ENCODE data around the gene TBK1. TPM values are rescaled to one million over a fixed set of nuclear protein-coding genes. Genes with fewer than 3 reads are reported as not detected.

TBK1 gene
- polyA plus RNA-seq, 1 donor from 2014 or later, result 19.7 TPM

DNA sequence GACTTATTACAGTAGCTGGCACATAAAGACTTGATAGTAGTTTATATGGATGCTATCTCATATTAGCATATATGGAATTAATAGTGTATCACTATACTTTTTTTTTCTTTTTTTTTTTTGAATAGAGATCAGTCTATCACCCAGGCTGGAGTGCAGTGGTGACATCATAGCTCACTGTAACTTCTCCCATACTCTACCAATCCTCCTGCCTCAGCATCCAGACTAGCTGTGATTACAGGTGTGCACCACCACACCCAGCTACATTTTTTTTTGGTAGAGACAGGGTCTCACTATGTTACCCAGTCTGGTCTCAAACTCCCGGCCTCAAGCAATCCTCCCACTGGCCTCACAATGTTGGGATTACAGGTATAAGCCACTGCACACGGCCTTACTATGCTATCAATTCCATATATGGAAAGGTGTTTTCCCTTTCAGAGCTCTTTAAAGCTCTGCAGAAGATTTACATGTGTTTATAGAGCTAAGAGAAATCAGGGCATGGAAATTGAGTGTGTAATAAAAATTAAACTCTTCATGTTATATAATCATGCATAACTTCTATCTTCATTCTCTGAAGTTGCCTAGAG is 1.8 kb upstream of the TBK1 start:
- Histone ChIP-seq H3K27ac (ENCODE audit: low read length) (no peak overlapping the region), H3K9ac (ENCODE audit: low read length) (no peak overlapping the region), H3K27me3 (ENCODE audit: insufficient read depth, low read depth, low read length) (no peaks in the 10 kb centered on the region), H3K4me2 (ENCODE audit: low read length) (no peak overlapping the region), H3F3A (ENCODE audit: insufficient read depth, low read length, poor library complexity, severe bottlenecking) (no peaks in the 10 kb centered on the region), H4K20me1 (ENCODE audit: insufficient read depth) (no peaks in the 10 kb centered on the region), H3K79me2 (replicated peaks; ENCODE audit: insufficient read depth, low read length) (peaks cover 22% of the 10 kb centered on the region), H3K4me3 (ENCODE audit: low read length) (no peak overlapping the region), H3K9me3 (ENCODE audit: low read length) (no peaks in the 10 kb centered on the region), H3K36me3 (ENCODE audit: insufficient read depth, low read length) (no peaks in the 10 kb centered on the region), H3K9me2 (ENCODE audit: insufficient read depth, low read length) (no peaks in the 10 kb centered on the region), H2AFZ (ENCODE audit: low read depth, low read length) (no peak overlapping the region)
- TF ChIP-seq SMC3 (conservative IDR thresholded peaks at IDR 0.05; ENCODE audit: poor library complexity) (no peak), POLR2AphosphoS5 (IDR thresholded peaks at IDR 0.05) (no peak)
- TF ChIP-seq, protein P1, sequence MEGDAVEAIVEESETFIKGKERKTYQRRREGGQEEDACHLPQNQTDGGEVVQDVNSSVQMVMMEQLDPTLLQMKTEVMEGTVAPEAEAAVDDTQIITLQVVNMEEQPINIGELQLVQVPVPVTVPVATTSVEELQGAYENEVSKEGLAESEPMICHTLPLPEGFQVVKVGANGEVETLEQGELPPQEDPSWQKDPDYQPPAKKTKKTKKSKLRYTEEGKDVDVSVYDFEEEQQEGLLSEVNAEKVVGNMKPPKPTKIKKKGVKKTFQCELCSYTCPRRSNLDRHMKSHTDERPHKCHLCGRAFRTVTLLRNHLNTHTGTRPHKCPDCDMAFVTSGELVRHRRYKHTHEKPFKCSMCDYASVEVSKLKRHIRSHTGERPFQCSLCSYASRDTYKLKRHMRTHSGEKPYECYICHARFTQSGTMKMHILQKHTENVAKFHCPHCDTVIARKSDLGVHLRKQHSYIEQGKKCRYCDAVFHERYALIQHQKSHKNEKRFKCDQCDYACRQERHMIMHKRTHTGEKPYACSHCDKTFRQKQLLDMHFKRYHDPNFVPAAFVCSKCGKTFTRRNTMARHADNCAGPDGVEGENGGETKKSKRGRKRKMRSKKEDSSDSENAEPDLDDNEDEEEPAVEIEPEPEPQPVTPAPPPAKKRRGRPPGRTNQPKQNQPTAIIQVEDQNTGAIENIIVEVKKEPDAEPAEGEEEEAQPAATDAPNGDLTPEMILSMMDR (IDR thresholded peaks at IDR 0.05; ENCODE audit: poor library complexity, severe bottlenecking), result no peak
- TF ChIP-seq, protein P2, sequence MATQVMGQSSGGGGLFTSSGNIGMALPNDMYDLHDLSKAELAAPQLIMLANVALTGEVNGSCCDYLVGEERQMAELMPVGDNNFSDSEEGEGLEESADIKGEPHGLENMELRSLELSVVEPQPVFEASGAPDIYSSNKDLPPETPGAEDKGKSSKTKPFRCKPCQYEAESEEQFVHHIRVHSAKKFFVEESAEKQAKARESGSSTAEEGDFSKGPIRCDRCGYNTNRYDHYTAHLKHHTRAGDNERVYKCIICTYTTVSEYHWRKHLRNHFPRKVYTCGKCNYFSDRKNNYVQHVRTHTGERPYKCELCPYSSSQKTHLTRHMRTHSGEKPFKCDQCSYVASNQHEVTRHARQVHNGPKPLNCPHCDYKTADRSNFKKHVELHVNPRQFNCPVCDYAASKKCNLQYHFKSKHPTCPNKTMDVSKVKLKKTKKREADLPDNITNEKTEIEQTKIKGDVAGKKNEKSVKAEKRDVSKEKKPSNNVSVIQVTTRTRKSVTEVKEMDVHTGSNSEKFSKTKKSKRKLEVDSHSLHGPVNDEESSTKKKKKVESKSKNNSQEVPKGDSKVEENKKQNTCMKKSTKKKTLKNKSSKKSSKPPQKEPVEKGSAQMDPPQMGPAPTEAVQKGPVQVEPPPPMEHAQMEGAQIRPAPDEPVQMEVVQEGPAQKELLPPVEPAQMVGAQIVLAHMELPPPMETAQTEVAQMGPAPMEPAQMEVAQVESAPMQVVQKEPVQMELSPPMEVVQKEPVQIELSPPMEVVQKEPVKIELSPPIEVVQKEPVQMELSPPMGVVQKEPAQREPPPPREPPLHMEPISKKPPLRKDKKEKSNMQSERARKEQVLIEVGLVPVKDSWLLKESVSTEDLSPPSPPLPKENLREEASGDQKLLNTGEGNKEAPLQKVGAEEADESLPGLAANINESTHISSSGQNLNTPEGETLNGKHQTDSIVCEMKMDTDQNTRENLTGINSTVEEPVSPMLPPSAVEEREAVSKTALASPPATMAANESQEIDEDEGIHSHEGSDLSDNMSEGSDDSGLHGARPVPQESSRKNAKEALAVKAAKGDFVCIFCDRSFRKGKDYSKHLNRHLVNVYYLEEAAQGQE (IDR thresholded peaks at IDR 0.05; ENCODE audit: borderline replicate concordance), result no peak

GRCh38 chr12:64450711-64451486 is 1.0 kb upstream of the TBK1 start:
- Histone ChIP-seq H3K9me3 (ENCODE audit: low read length) (no peaks in the 10 kb centered on the region), H3K27me3 (ENCODE audit: insufficient read depth, low read depth, low read length) (no peaks in the 10 kb centered on the region), H3K4me2 (ENCODE audit: low read length) (peak overlapping the region; percentile 56), H3K9me2 (ENCODE audit: insufficient read depth, low read length) (no peaks in the 10 kb centered on the region), H3K4me3 (ENCODE audit: low read length) (peak overlapping the region; percentile 95), H3K27ac (ENCODE audit: low read length) (no peak overlapping the region), H3F3A (ENCODE audit: insufficient read depth, low read length, poor library complexity, severe bottlenecking) (no peaks in the 10 kb centered on the region), H4K20me1 (ENCODE audit: insufficient read depth) (no peaks in the 10 kb centered on the region), H3K9ac (ENCODE audit: low read length) (peak overlapping the region; percentile 4), H3K79me2 (replicated peaks; ENCODE audit: insufficient read depth, low read length) (peaks cover 29% of the 10 kb centered on the region), H2AFZ (ENCODE audit: low read depth, low read length) (no peak overlapping the region), H3K36me3 (ENCODE audit: insufficient read depth, low read length) (no peaks in the 10 kb centered on the region)
- no peak for TF ChIP-seq RAD21 (conservative IDR thresholded peaks at IDR 0.05)
- no peak for TF ChIP-seq EZH2 (IDR thresholded peaks at IDR 0.05; ENCODE audit: borderline replicate concordance, insufficient read depth, low read length, poor library complexity, severe bottlenecking)
- no peak for TF ChIP-seq EP300 (conservative IDR thresholded peaks at IDR 0.05; ENCODE audit: poor library complexity, severe bottlenecking)
- TF ChIP-seq TAF1 (IDR thresholded peaks at IDR 0.05; ENCODE audit: low read depth), result no peak
